GM21515 (cell line): Measurements from ENCODE around the gene PTPRN2.

Experiments used
- ATAC-seq: cut with Tn5 transposase; IDR thresholded peaks from one replicate; pipeline ENCODE4 v1.9.1; 2021; ENCODE audit not compliant: unreplicated experiment

PTPRN2 gene

GRCh38 chr7:157550300-157551275, 1037.0 kb downstream of the PTPRN2 start:
- ATAC-seq, result no peak

- ATAC-seq, result no peak
Measured at GRCh38 chr7:157549612-157550299, 1037.9 kb downstream of the PTPRN2 start.

- ATAC-seq, result no peak
Measured at GRCh38 chr7:157548691-157549303, 1038.8 kb downstream of the PTPRN2 start.

GRCh38 chr7:157547611-157548010, 1040.0 kb downstream of the PTPRN2 start:
- ATAC-seq, result no peak

- no peak for ATAC-seq
Measured at GRCh38 chr7:157547102-157547501, 1040.5 kb downstream of the PTPRN2 start.

- no peak for ATAC-seq
Measured at GRCh38 chr7:157545681-157546060, 1042.0 kb downstream of the PTPRN2 start.

- no peak for ATAC-seq
Measured at GRCh38 chr7:157544980-157545680, 1042.5 kb downstream of the PTPRN2 start.

- no peak for ATAC-seq
Measured at GRCh38 chr7:157544226-157544625, 1043.4 kb downstream of the PTPRN2 start.

GRCh38 chr7:157543791-157544190, 1043.8 kb downstream of the PTPRN2 start:
- no peak for ATAC-seq

- no peak for ATAC-seq
Measured at GRCh38 chr7:157543276-157543675, 1044.3 kb downstream of the PTPRN2 start.

- ATAC-seq, result no peak
Measured at GRCh38 chr7:157542068-157543021, 1045.3 kb downstream of the PTPRN2 start.

GRCh38 chr7:157541295-157542067, 1046.1 kb downstream of the PTPRN2 start:
- ATAC-seq, result no peak

GRCh38 chr7:157540606-157541294, 1046.9 kb downstream of the PTPRN2 start:
- ATAC-seq, result no peak

GRCh38 chr7:157540020-157540419, 1047.6 kb downstream of the PTPRN2 start:
- ATAC-seq, result no peak

- no peak for ATAC-seq
Measured at GRCh38 chr7:157539521-157539920, 1048.1 kb downstream of the PTPRN2 start.

- ATAC-seq, result no peak
Measured at GRCh38 chr7:157538735-157539134, 1048.9 kb downstream of the PTPRN2 start.

- ATAC-seq, result no peak
Measured at GRCh38 chr7:157538321-157538720, 1049.3 kb downstream of the PTPRN2 start.

- no peak for ATAC-seq
Measured at GRCh38 chr7:157537056-157537455, 1050.6 kb downstream of the PTPRN2 start.

GRCh38 chr7:157532068-157532467, 1055.6 kb downstream of the PTPRN2 start:
- ATAC-seq, result no peak
